ENCODE measurements around the gene PDE1C. TPM values are rescaled to one million over a fixed set of nuclear protein-coding genes. Genes with fewer than 3 reads are reported as not detected.
A peak's percentile ranks its signal among the peaks of the same experiment; 100 is the strongest.

PDE1C gene
- total and polyA plus RNA-seq, 2 donors (not counting 1 experiment from before 2014, with no cell fraction given) = 16.6 to 27.6 TPM

DNA sequence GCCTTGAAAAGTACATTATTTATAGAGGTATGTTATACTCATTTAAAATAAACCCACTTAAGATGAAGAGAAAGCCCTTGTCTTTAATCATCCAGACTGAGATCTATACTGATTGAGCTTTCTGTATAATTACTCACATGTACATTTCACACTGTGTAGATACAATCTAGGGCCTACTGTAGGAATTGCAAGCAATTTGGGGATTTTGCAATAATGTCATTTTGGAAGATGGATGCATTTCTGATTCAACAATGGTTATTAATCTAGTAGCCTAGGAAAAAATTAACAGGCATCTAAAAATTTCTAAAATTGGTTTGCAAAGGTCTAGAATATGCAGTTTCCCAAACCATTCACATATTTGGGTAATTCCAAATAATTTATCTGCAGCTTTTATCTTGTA, 132.2 kb downstream of the PDE1C start:
- no peak overlapping the region for H3K4me3 ChIP-seq (replicated peaks in 1 of 4; ENCODE audit: control extremely low read depth in 1 of 4, insufficient read depth in 1 of 4, low read depth in 3 of 4, low read length in 4 of 4)
- H3K4me1 ChIP-seq (ENCODE audit: control insufficient read depth, extremely low read depth, insufficient read depth, low read length) = peaks cover 10% of the 10 kb centered on the region
- no peak overlapping the region for H3K27ac ChIP-seq (ENCODE audit: insufficient read depth, low read length)
- no peak overlapping the region for H3K9ac ChIP-seq (ENCODE audit: insufficient read depth, low read length)
- H3K4me2 ChIP-seq (ENCODE audit: extremely low read depth, insufficient read depth, low read length) = no peak overlapping the region
- no peaks in the 10 kb centered on the region for H3K36me3 ChIP-seq (ENCODE audit: control insufficient read depth, insufficient read depth, low read length)
- no peak for TF ChIP-seq EZH2 (IDR thresholded peaks at IDR 0.05; ENCODE audit: low read length, missing control alignments)
- TF ChIP-seq, protein P1, sequence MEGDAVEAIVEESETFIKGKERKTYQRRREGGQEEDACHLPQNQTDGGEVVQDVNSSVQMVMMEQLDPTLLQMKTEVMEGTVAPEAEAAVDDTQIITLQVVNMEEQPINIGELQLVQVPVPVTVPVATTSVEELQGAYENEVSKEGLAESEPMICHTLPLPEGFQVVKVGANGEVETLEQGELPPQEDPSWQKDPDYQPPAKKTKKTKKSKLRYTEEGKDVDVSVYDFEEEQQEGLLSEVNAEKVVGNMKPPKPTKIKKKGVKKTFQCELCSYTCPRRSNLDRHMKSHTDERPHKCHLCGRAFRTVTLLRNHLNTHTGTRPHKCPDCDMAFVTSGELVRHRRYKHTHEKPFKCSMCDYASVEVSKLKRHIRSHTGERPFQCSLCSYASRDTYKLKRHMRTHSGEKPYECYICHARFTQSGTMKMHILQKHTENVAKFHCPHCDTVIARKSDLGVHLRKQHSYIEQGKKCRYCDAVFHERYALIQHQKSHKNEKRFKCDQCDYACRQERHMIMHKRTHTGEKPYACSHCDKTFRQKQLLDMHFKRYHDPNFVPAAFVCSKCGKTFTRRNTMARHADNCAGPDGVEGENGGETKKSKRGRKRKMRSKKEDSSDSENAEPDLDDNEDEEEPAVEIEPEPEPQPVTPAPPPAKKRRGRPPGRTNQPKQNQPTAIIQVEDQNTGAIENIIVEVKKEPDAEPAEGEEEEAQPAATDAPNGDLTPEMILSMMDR (conservative IDR thresholded peaks at IDR 0.05 in 1 of 2, IDR thresholded peaks at IDR 0.05 in 1 of 2; ENCODE audit: low read depth in 1 of 2, low read length in 2 of 2) = no peak
- no peaks in the 10 kb centered on the region for H3K9me3 ChIP-seq (ENCODE audit: control insufficient read depth, insufficient read depth, low read depth, low read length)
- no peaks in the 10 kb centered on the region for H3K27me3 ChIP-seq (ENCODE audit: control insufficient read depth, insufficient read depth, low read length)
- H3K79me2 ChIP-seq (ENCODE audit: control insufficient read depth, insufficient read depth, low read length) = no peaks in the 10 kb centered on the region
- no peak overlapping the region for H2AFZ ChIP-seq (ENCODE audit: low read length)
- no peak for DNase-seq (ENCODE audit: low read depth in 2 of 2)
- H4K20me1 ChIP-seq (ENCODE audit: control insufficient read depth, extremely low read depth, insufficient read depth, low read length) = no peaks in the 10 kb centered on the region

DNA sequence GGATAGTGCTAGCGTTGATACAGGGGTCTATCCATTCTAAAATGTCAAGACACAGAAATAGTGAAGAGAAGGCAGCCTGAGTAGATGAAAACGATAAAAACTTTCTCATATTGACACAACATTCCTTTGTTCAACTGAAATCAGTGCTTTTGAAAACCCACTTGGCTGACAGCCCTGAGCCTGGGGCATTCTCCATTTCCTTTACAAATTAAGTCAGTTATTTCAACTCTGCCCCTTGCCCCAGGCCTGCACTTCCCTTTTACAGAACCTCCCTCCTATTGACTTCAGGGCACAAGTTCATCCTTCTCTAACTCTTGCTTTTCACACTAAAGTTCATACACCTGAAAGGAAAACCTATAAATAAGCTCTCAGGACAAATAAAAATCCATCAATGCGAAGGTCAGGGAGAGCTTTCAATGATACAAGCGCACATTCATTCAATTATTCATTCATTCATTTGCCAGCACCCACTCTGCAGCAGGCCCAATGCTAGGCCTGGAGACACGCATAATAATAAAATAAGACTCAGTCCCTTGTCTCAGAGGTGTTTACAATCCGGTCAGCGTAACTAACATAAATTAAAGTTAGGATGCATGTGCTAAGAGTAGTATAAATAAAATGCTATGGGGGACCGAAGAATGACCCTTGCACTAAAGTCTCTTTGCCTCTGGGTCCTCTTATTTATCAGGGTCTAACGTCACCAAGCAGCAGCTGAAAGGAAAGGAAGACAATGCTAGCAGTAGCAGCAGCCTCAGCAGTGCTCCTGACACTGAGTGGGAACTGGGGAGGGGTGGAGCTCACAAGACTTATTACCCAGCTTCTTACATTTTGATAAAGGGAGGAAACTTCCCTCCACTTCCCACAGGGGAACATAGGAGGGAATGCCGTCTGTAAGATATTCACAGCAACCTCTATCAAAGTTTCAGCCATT, 134.8 kb downstream of the PDE1C start:
- Histone ChIP-seq H3K9me3 (ENCODE audit: control insufficient read depth, insufficient read depth, low read depth, low read length) (no peaks in the 10 kb centered on the region), H3K9ac (ENCODE audit: insufficient read depth, low read length) (no peak overlapping the region), H3K4me2 (ENCODE audit: extremely low read depth, insufficient read depth, low read length) (no peak overlapping the region), H3K27ac (ENCODE audit: insufficient read depth, low read length) (no peak overlapping the region), H3K36me3 (ENCODE audit: control insufficient read depth, insufficient read depth, low read length) (no peaks in the 10 kb centered on the region), H3K4me1 (ENCODE audit: control insufficient read depth, extremely low read depth, insufficient read depth, low read length) (peaks cover 10% of the 10 kb centered on the region), H3K4me3 (replicated peaks in 1 of 4; ENCODE audit: control extremely low read depth in 1 of 4, insufficient read depth in 1 of 4, low read depth in 3 of 4, low read length in 4 of 4) (no peak overlapping the region), H4K20me1 (ENCODE audit: control insufficient read depth, extremely low read depth, insufficient read depth, low read length) (no peaks in the 10 kb centered on the region), H2AFZ (ENCODE audit: low read length) (no peak overlapping the region), H3K27me3 (ENCODE audit: control insufficient read depth, insufficient read depth, low read length) (no peaks in the 10 kb centered on the region), H3K79me2 (ENCODE audit: control insufficient read depth, insufficient read depth, low read length) (no peaks in the 10 kb centered on the region)
- TF ChIP-seq EZH2 (IDR thresholded peaks at IDR 0.05; ENCODE audit: low read length, missing control alignments) = no peak
- TF ChIP-seq, protein P1 (conservative IDR thresholded peaks at IDR 0.05 in 1 of 2, IDR thresholded peaks at IDR 0.05 in 1 of 2; ENCODE audit: low read depth in 1 of 2, low read length in 2 of 2) = no peak
- no peak for DNase-seq (ENCODE audit: low read depth in 2 of 2)

DNA sequence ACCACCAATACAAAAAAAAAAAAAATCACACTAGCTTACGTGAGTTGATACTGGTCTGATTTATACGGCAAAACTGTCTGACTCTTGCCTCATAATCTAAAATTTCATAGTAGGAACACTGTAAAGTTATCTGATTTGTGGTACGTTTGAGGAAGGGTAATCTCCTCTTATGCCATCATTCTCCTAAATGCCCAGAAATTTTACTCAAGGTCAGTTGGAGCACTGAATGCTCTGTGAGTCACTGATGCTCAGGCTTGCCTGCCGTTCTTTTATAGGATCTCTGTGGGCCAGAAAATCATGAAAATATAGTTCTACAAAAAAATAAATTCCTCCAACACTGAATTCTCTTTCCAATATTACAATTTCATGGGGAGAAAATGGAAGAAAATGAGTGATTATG, 135.7 kb downstream of the PDE1C start:
- peak in 1 of 2 donors; percentile 48 for DNase-seq (ENCODE audit: low read depth in 2 of 2)
- no peak for TF ChIP-seq EZH2 (IDR thresholded peaks at IDR 0.05; ENCODE audit: low read length, missing control alignments)
- TF ChIP-seq, protein P1 (conservative IDR thresholded peaks at IDR 0.05 in 1 of 2, IDR thresholded peaks at IDR 0.05 in 1 of 2; ENCODE audit: low read depth in 1 of 2, low read length in 2 of 2) = no peak
- no peak overlapping the region for H3K9ac ChIP-seq (ENCODE audit: insufficient read depth, low read length)
- no peak overlapping the region for H2AFZ ChIP-seq (ENCODE audit: low read length)
- no peaks in the 10 kb centered on the region for H4K20me1 ChIP-seq (ENCODE audit: control insufficient read depth, extremely low read depth, insufficient read depth, low read length)
- H3K79me2 ChIP-seq (ENCODE audit: control insufficient read depth, insufficient read depth, low read length) = no peaks in the 10 kb centered on the region
- H3K9me3 ChIP-seq (ENCODE audit: control insufficient read depth, insufficient read depth, low read depth, low read length) = no peaks in the 10 kb centered on the region
- no peaks in the 10 kb centered on the region for H3K36me3 ChIP-seq (ENCODE audit: control insufficient read depth, insufficient read depth, low read length)
- peaks cover 10% of the 10 kb centered on the region for H3K4me1 ChIP-seq (ENCODE audit: control insufficient read depth, extremely low read depth, insufficient read depth, low read length)
- no peak overlapping the region for H3K4me2 ChIP-seq (ENCODE audit: extremely low read depth, insufficient read depth, low read length)
- no peaks in the 10 kb centered on the region for H3K27me3 ChIP-seq (ENCODE audit: control insufficient read depth, insufficient read depth, low read length)
- no peak overlapping the region for H3K4me3 ChIP-seq (replicated peaks in 1 of 4; ENCODE audit: control extremely low read depth in 1 of 4, insufficient read depth in 1 of 4, low read depth in 3 of 4, low read length in 4 of 4)
- no peak overlapping the region for H3K27ac ChIP-seq (ENCODE audit: insufficient read depth, low read length)
